DOHH2 (cell line): ENCODE measurements around the gene PLCG2.

Source experiments
- EZH2phosphoT487 ChIP-seq: fragments of 200-600 bp; sonication (generic); IDR thresholded peaks from 2 replicates; pipeline ENCODE4 v1.6.1; 2017; ENCODE audit warnings: borderline replicate concordance, mild to moderate bottlenecking, antibody characterized with exemption, low read length, moderate library complexity, mixed read lengths
- TF ChIP-seq, protein P1 (sequence below): fragments of 200-600 bp; sonication (generic); IDR thresholded peaks from one replicate; pipeline ENCODE4 v1.5.1; 2014; ENCODE audit warnings: antibody characterized with exemption, mild to moderate bottlenecking, low read depth, low read length; ENCODE audit not compliant: poor library complexity, severe bottlenecking

DNA sequence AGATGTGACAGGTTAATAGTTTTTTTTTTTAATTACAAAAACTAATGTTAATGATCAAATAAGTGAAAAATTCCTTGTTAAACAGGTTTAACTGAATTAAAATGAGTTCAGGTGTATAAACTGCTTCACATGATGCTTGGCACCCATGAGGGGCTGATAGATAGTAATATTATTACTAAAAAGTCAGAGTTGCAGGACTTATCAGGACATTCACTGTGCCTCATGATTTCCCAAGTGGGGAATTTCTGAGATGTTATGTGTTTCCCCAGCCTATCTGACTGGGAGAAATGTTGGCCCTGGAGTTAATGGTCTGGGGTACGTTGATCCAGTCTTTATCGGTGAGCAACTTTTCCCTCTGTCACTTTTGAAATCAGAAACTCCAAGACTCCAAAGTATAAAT, 102.1 kb downstream of the PLCG2 start:
- TF ChIP-seq, protein P1, sequence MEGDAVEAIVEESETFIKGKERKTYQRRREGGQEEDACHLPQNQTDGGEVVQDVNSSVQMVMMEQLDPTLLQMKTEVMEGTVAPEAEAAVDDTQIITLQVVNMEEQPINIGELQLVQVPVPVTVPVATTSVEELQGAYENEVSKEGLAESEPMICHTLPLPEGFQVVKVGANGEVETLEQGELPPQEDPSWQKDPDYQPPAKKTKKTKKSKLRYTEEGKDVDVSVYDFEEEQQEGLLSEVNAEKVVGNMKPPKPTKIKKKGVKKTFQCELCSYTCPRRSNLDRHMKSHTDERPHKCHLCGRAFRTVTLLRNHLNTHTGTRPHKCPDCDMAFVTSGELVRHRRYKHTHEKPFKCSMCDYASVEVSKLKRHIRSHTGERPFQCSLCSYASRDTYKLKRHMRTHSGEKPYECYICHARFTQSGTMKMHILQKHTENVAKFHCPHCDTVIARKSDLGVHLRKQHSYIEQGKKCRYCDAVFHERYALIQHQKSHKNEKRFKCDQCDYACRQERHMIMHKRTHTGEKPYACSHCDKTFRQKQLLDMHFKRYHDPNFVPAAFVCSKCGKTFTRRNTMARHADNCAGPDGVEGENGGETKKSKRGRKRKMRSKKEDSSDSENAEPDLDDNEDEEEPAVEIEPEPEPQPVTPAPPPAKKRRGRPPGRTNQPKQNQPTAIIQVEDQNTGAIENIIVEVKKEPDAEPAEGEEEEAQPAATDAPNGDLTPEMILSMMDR, result no peak
- TF ChIP-seq EZH2phosphoT487, result no peak
